IMR-90 (cell line): ENCODE results near the gene RAB11B. TPM values are rescaled to one million over a fixed set of nuclear protein-coding genes. Genes with fewer than 3 reads are reported as not detected.

Source experiments
- ATAC-seq: fragments of 200-7000 bp; cut with Tn5 transposase; 2 replicates; pipeline ENCODE4 v1.9.1; 2020; ENCODE audit warnings: low read depth, mild to moderate bottlenecking, moderate library complexity
- BruUV-seq: library from RNA; stranded (reverse); fragments of 400-500 nt; replicated peaks from 2 replicates; lab custom pipeline; 2021; lab: Mats Ljungman, UMichigan
- CTCF ChIA-PET: fragments of 300-600 bp; formaldehyde crosslinking; extraction: SDS; loops from one replicate; lab custom pipeline; 2021; ENCODE audit warnings: antibody characterized with exemption; lab: Yijun Ruan, JAX
- POLR2A ChIA-PET: fragments of 300-600 bp; sonication (Branson Sonifier 250); formaldehyde crosslinking; loops from one replicate; lab custom pipeline; 2022; ENCODE audit warnings: antibody characterized with exemption; ENCODE audit not compliant: unreplicated experiment; lab: Charles Lee
- DNase-seq: peaks from one replicate; pipeline ENCODE4 v3.0.0; 2013
- H2AFZ ChIP-seq: replicated peaks from 2 replicates; pipeline ENCODE3; 2013; ENCODE audit warnings: low read length, mild to moderate bottlenecking; ENCODE audit not compliant: poor library complexity
- H2AK5ac ChIP-seq: 2 replicates; pipeline ENCODE4 v1.6.1; 2013; ENCODE audit warnings: low read depth, low read length, inconsistent platforms
- H2AK9ac ChIP-seq: replicated peaks from 2 replicates; pipeline ENCODE3; 2013; ENCODE audit warnings: mild to moderate bottlenecking, low read depth, low read length, moderate library complexity; ENCODE audit not compliant: poor library complexity
- H2BK120ac ChIP-seq: 2 replicates; pipeline ENCODE4 v1.6.1; 2013; ENCODE audit warnings: low read depth, low read length, inconsistent platforms
- H2BK15ac ChIP-seq: 3 replicates; pipeline ENCODE4 v1.6.1; 2013; ENCODE audit warnings: low read depth, low read length, inconsistent platforms
- H2BK20ac ChIP-seq: 2 replicates; pipeline ENCODE4 v1.6.1; 2013; ENCODE audit warnings: low read depth, mild to moderate bottlenecking, inconsistent platforms, low read length, moderate library complexity
- H2BK5ac ChIP-seq: 2 replicates; pipeline ENCODE4 v1.6.1; 2013; ENCODE audit warnings: mild to moderate bottlenecking, low read depth, low read length, inconsistent platforms; ENCODE audit not compliant: poor library complexity, severe bottlenecking
- H3K14ac ChIP-seq: replicated peaks from 2 replicates; pipeline ENCODE4 v1.6.1; 2013; ENCODE audit warnings: low read depth, low read length, inconsistent platforms
- H3K18ac ChIP-seq: 2 replicates; pipeline ENCODE4 v1.6.1; 2013; ENCODE audit warnings: low read depth, low read length, control low read depth
- H3K23ac ChIP-seq: 2 replicates; pipeline ENCODE4 v1.6.1; 2013; ENCODE audit warnings: low read depth, low read length, inconsistent platforms
- H3K27ac ChIP-seq: 2 replicates; pipeline ENCODE4 v1.5.1; 2013; ENCODE audit warnings: mild to moderate bottlenecking, control low read depth, low read length; ENCODE audit not compliant: insufficient read depth
- H3K27me3 ChIP-seq: 2 replicates; pipeline ENCODE4 v1.6.1; 2013; ENCODE audit warnings: low read length; ENCODE audit not compliant: control insufficient read depth, insufficient read depth
- H3K36me3 ChIP-seq: 2 replicates; pipeline ENCODE4 v1.6.1; 2013; ENCODE audit warnings: low read length, mixed read lengths; ENCODE audit not compliant: control insufficient read depth, insufficient read depth
- H3K4ac ChIP-seq: 2 replicates; pipeline ENCODE4 v1.6.1; 2013; ENCODE audit warnings: low read depth, low read length, inconsistent platforms
- H3K4me1 ChIP-seq: 2 replicates; pipeline ENCODE4 v1.6.1; 2013; ENCODE audit warnings: low read length, mixed read lengths; ENCODE audit not compliant: control insufficient read depth, insufficient read depth
- H3K4me2 ChIP-seq: 2 replicates; pipeline ENCODE4 v1.6.1; 2013; ENCODE audit warnings: low read depth, mild to moderate bottlenecking, control low read depth, low read length, moderate library complexity
- H3K4me3 ChIP-seq: 2 replicates; pipeline ENCODE4 v1.5.1; 2013; ENCODE audit warnings: low read depth, mild to moderate bottlenecking, control low read depth, low read length, moderate library complexity; ENCODE audit not compliant: insufficient read depth
- H3K56ac ChIP-seq: 2 replicates; pipeline ENCODE4 v1.6.1; 2013; ENCODE audit warnings: low read length, inconsistent platforms; ENCODE audit not compliant: insufficient read depth; ENCODE audit errors: extremely low read depth
- H3K79me1 ChIP-seq, 2 experiments: 2 replicates each; pipeline ENCODE4 v1.6.1; 2013; ENCODE audit warnings: low read length in 2 of 2, inconsistent platforms in 1 of 2, low read depth in 1 of 2
- H3K9ac ChIP-seq: 2 replicates; pipeline ENCODE4 v1.6.1; 2013; ENCODE audit warnings: low read depth, low read length, control low read depth
- H3K9me1 ChIP-seq: 2 replicates; pipeline ENCODE4 v1.6.1; 2013; ENCODE audit warnings: low read length, inconsistent platforms; ENCODE audit not compliant: insufficient read depth
- H3K9me3 ChIP-seq: 2 replicates; pipeline ENCODE4 v1.6.1; 2013; ENCODE audit warnings: low read length; ENCODE audit not compliant: control insufficient read depth, insufficient read depth
- H4K20me1 ChIP-seq: 2 replicates; pipeline ENCODE4 v1.6.1; 2013; ENCODE audit warnings: low read length, inconsistent platforms; ENCODE audit not compliant: insufficient read depth
- H4K5ac ChIP-seq: 2 replicates; pipeline ENCODE4 v1.6.1; 2013; ENCODE audit warnings: mild to moderate bottlenecking, low read depth, low read length, control low read depth
- H4K8ac ChIP-seq, 2 experiments: 2 replicates each; pipeline ENCODE4 v1.6.1; 2013; ENCODE audit warnings: low read depth in 2 of 2, low read length in 2 of 2, control low read depth in 1 of 2, inconsistent platforms in 1 of 2
- H4K91ac ChIP-seq: 2 replicates; pipeline ENCODE4 v1.6.1; 2013; ENCODE audit warnings: low read depth, low read length, inconsistent platforms; ENCODE audit not compliant: insufficient read depth
- MXI1 ChIP-seq: IDR thresholded peaks from 2 replicates; pipeline ENCODE4 v1.6.1; 2012; ENCODE audit warnings: low read depth, mild to moderate bottlenecking, low read length, moderate library complexity, borderline replicate concordance
- POLR2A ChIP-seq: IDR thresholded peaks from 2 replicates; pipeline ENCODE4 v1.6.1; 2012; ENCODE audit warnings: mild to moderate bottlenecking, low read depth, low read length
- WGBS, 2 experiments: methylation state at CpG; one replicate each; pipeline versions ENCODE4 v1.1.5 to v1.1.7; 2013; ENCODE audit warnings: missing lambda C conversion rate in 2 of 2; ENCODE audit not compliant: insufficient read length in 1 of 2; ENCODE audit errors: extremely low coverage in 2 of 2; 5-methylcytosine and 5-hydroxymethylcytosine counted together
- dilution Hi-C: fragments of 300-500 bp; cut with HindIII; formaldehyde crosslinking; loops from one replicate; pipeline ENCODE4 v1.14.3; 2018; ENCODE audit warnings: low sequenced_read_pairs; ENCODE audit not compliant: unreplicated experiment
- in situ Hi-C: fragments of 300-500 bp; cut with MboI; formaldehyde crosslinking; loops from 3 replicates; pipeline ENCODE4 v1.14.3; 2019; ENCODE audit warnings: low sequenced_read_pairs, inconsistent platforms, mixed read lengths
- intact Hi-C: fragments of 100-400 bp; cut with micrococcal nuclease; formaldehyde crosslinking; loops from 2 replicates; pipeline ENCODE4 v1.10.0; 2022
- polyA plus RNA-seq, 3 experiments: library from polyadenylated mRNA; depleted of rRNA; stranded (reverse); fragments of >200 nt; gene quantifications; 2 replicates each; pipeline ENCODE4 v1.2.3, GENCODE V29; 2012; ENCODE audit warnings: low replicate concordance in 1 of 3
- total RNA-seq: library from RNA; depleted of rRNA; stranded (reverse); fragments of >200 nt; gene quantifications from 2 replicates; pipeline ENCODE4 v1.2.3, GENCODE V29; 2012
- TF ChIP-seq, protein P1 (sequence below): fragments of 150-350 bp; IDR thresholded peaks from 2 replicates; pipeline ENCODE4 v1.6.1; 2016; ENCODE audit warnings: low read depth, mild to moderate bottlenecking, low read length, moderate library complexity, borderline replicate concordance
- TF ChIP-seq, protein P2 (sequence below): conservative IDR thresholded peaks from 2 replicates; pipeline ENCODE4 v1.5.1; 2012; ENCODE audit warnings: mild to moderate bottlenecking, low read depth, low read length, improper control_type of control experiment
- TF ChIP-seq, protein P3 (sequence below): fragments of 150-350 bp; IDR thresholded peaks from 2 replicates; pipeline ENCODE4 v1.6.1; 2017; ENCODE audit warnings: mild to moderate bottlenecking, antibody characterized with exemption, low read length, low read depth

The RAB11B gene
- total and polyA plus RNA-seq, 2 of the 4 experiments (the other 2 are of a cell fraction) = 8.2 to 117 TPM

DNA sequence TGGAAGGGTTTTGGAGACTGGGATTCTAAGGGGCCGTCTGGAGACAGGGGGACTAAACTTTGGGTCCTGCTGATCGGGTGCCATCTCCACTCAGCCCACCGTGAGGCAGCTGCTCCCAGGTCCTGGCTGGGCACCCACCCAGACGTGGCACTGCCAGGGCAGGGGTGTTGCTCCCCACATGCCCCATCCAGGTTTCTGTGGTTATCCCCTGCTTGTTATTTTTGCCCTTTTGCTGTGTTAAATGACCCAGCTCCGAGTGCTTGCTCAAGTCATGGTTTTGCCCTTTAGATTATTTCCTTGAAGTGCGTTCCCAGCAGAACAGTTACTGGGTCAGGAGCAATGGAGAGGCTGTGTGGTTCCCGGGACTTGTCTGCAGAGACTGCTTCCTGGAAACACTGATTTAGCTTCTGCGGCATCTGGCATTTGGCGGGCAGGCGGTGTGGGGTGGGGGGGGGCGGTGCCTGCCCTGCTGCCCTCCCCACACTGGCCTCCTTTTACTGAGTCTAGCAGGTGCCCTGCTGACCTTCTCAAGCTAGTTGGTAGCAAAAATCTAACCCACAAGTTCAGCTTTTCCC is 1.9 kb downstream of the RAB11B start:
- dilution Hi-C loops = no loop called here
- peaks cover 17% of the 10 kb centered on the region for H3K4me1 ChIP-seq
- ATAC-seq = no peak
- no peak overlapping the region for H2BK15ac ChIP-seq
- no peak overlapping the region for H3K4ac ChIP-seq
- ChIA-PET CTCF (no interaction called here), POLR2A (no interaction called here)
- in situ Hi-C loops = no loop called here
- H4K5ac ChIP-seq = no peak overlapping the region
- no peak overlapping the region for H2AK5ac ChIP-seq
- TF ChIP-seq POLR2A (no peak), MXI1 (no peak)
- TF ChIP-seq, protein P1, sequence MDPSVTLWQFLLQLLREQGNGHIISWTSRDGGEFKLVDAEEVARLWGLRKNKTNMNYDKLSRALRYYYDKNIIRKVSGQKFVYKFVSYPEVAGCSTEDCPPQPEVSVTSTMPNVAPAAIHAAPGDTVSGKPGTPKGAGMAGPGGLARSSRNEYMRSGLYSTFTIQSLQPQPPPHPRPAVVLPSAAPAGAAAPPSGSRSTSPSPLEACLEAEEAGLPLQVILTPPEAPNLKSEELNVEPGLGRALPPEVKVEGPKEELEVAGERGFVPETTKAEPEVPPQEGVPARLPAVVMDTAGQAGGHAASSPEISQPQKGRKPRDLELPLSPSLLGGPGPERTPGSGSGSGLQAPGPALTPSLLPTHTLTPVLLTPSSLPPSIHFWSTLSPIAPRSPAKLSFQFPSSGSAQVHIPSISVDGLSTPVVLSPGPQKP = no peak
- TF ChIP-seq, protein P2, sequence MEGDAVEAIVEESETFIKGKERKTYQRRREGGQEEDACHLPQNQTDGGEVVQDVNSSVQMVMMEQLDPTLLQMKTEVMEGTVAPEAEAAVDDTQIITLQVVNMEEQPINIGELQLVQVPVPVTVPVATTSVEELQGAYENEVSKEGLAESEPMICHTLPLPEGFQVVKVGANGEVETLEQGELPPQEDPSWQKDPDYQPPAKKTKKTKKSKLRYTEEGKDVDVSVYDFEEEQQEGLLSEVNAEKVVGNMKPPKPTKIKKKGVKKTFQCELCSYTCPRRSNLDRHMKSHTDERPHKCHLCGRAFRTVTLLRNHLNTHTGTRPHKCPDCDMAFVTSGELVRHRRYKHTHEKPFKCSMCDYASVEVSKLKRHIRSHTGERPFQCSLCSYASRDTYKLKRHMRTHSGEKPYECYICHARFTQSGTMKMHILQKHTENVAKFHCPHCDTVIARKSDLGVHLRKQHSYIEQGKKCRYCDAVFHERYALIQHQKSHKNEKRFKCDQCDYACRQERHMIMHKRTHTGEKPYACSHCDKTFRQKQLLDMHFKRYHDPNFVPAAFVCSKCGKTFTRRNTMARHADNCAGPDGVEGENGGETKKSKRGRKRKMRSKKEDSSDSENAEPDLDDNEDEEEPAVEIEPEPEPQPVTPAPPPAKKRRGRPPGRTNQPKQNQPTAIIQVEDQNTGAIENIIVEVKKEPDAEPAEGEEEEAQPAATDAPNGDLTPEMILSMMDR = no peak
- TF ChIP-seq, protein P3, sequence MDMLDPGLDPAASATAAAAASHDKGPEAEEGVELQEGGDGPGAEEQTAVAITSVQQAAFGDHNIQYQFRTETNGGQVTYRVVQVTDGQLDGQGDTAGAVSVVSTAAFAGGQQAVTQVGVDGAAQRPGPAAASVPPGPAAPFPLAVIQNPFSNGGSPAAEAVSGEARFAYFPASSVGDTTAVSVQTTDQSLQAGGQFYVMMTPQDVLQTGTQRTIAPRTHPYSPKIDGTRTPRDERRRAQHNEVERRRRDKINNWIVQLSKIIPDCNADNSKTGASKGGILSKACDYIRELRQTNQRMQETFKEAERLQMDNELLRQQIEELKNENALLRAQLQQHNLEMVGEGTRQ = no peak
- H3K36me3 ChIP-seq = no peaks in the 10 kb centered on the region
- no peak overlapping the region for H2BK20ac ChIP-seq
- no peak overlapping the region for H4K8ac ChIP-seq
- H3K9me3 ChIP-seq = no peaks in the 10 kb centered on the region
- H3K9ac ChIP-seq = no peak overlapping the region
- H3K14ac ChIP-seq = no peak overlapping the region
- H3K4me3 ChIP-seq = no peak overlapping the region
- BruUV-seq = no TSS peak
- H2BK120ac ChIP-seq = no peak overlapping the region
- no peak overlapping the region for H3K56ac ChIP-seq
- H3K9me1 ChIP-seq = peaks cover 28% of the 10 kb centered on the region
- peaks cover 59% of the 10 kb centered on the region for H4K20me1 ChIP-seq
- no peak overlapping the region for H4K91ac ChIP-seq
- H3K23ac ChIP-seq = no peak overlapping the region
- H3K27me3 ChIP-seq = no peaks in the 10 kb centered on the region
- H3K4me2 ChIP-seq = no peak overlapping the region
- DNase-seq = no peak
- H3K18ac ChIP-seq = no peak overlapping the region
- H3K79me1 ChIP-seq = peaks cover 31 to 65% of the 10 kb centered on the region in 2 experiments
- no peak overlapping the region for H2BK5ac ChIP-seq
- H3K27ac ChIP-seq = no peak overlapping the region
- H2AFZ ChIP-seq = no peak overlapping the region
- intact Hi-C loops = no loop called here
- WGBS, 2 experiments = 85% methylated on average over 4 of the region's 11 CpGs; no CpG with 5 or more reads in 1 of the 2 experiments
- H2AK9ac ChIP-seq = no peak overlapping the region
